Activated naive CD4-positive, alpha-beta T cell treated with anti-CD3 and anti-CD28 coated beads, Interleukin-2, amount 10 ng/mL, durations not matched to agents 7 days and 5 days (primary cell): Measurements from ENCODE around the gene CATSPERZ.
A peak's percentile ranks its signal among the peaks of the same experiment; 100 is the strongest.

Source experiments
- CTCF ChIA-PET: fragments of 350-600 bp; sonication (Branson Sonifier 250); formaldehyde crosslinking; loops from one replicate; lab custom pipeline; 2021; ENCODE audit warnings: antibody characterized with exemption; lab: Charles Lee
- DNase-seq: peaks from one replicate; pipeline ENCODE4 v3.0.0-alpha.2; 2020
- H3K27ac Mint-ChIP-seq: one replicate; pipeline ENCODE4 v1.8.0; 2021; ENCODE audit warnings: mild to moderate bottlenecking, moderate library complexity, mixed read lengths
- H3K27me3 Mint-ChIP-seq: one replicate; pipeline ENCODE4 v1.8.0; 2021; ENCODE audit warnings: mild to moderate bottlenecking, mixed read lengths
- H3K36me3 Mint-ChIP-seq: one replicate; pipeline ENCODE4 v1.8.0; 2021; ENCODE audit warnings: mixed read lengths
- H3K4me1 Mint-ChIP-seq: one replicate; pipeline ENCODE4 v1.8.0; 2021; ENCODE audit warnings: mixed read lengths
- H3K4me3 Mint-ChIP-seq: one replicate; pipeline ENCODE4 v1.8.0; 2021; ENCODE audit warnings: mild to moderate bottlenecking, moderate library complexity, mixed read lengths
- H3K9me3 Mint-ChIP-seq: one replicate; pipeline ENCODE4 v1.8.0; 2021; ENCODE audit warnings: mixed read lengths

Gene CATSPERZ

GRCh38 chr11:64334764-64335735, 34.9 kb downstream of the CATSPERZ start:
- Mint-ChIP-seq H3K4me3 (no peak overlapping the region), H3K4me1 (peaks cover 36% of the 10 kb centered on the region), H3K36me3 (peaks cover 17% of the 10 kb centered on the region), H3K9me3 (no peaks in the 10 kb centered on the region), H3K27ac (no peak overlapping the region), H3K27me3 (no peaks in the 10 kb centered on the region)
- CTCF ChIA-PET, result interaction anchor here (0.7 to 0.9 kb wide), 2 partner anchors 17 to 18 kb away, joined by 4 read pairs; partner anchors contain the start of genes PRDX5 and TRMT112
- DNase-seq, result no peak

- peaks cover 49% of the 10 kb centered on the region for H3K4me1 Mint-ChIP-seq
- CTCF ChIA-PET, result interaction anchor here (0.7 to 2.4 kb wide), 5 partner anchors 17 to 130 kb away, joined by 3 to 11 read pairs (median 3); partner anchors contain the start of genes PRDX5 and TRMT112
- DNase-seq, result no peak
Measured at GRCh38 chr11:64337538-64338249, 37.5 kb downstream of the CATSPERZ start.

GRCh38 chr11:64338716-64339115, 38.6 kb downstream of the CATSPERZ start:
- DNase-seq, result no peak
- Mint-ChIP-seq H3K27me3 (no peaks in the 10 kb centered on the region), H3K4me3 (peak overlapping the region; percentile 89), H3K9me3 (no peaks in the 10 kb centered on the region), H3K27ac (peak overlapping the region; percentile 92), H3K36me3 (peaks cover 26% of the 10 kb centered on the region), H3K4me1 (peaks cover 51% of the 10 kb centered on the region)
- CTCF ChIA-PET, result interaction anchor here (1.7 to 2.4 kb wide), 2 partner anchors 17 to 21 kb away, joined by 6 to 11 read pairs; partner anchors contain the start of genes PRDX5 and TRMT112

More at GRCh38 chr11:64337538-64338249, 37.5 kb downstream of the CATSPERZ start:
- Mint-ChIP-seq H3K27ac (peak overlapping the region; percentile 60), H3K4me3 (no peak overlapping the region), H3K36me3 (peaks cover 30% of the 10 kb centered on the region), H3K27me3 (no peaks in the 10 kb centered on the region), H3K9me3 (no peaks in the 10 kb centered on the region)

GRCh38 chr11:64339286-64339685, 39.1 kb downstream of the CATSPERZ start:
- CTCF ChIA-PET, result interaction anchor here (0.9 to 2.4 kb wide), 3 partner anchors 16 to 89 kb away, joined by 3 to 11 read pairs (median 6); partner anchors contain the start of genes PRDX5 and TRMT112
- H3K4me3 Mint-ChIP-seq, result peak overlapping the region; percentile 89
- no peaks in the 10 kb centered on the region for H3K27me3 Mint-ChIP-seq
- H3K36me3 Mint-ChIP-seq, result peaks cover 26% of the 10 kb centered on the region
- no peaks in the 10 kb centered on the region for H3K9me3 Mint-ChIP-seq
- H3K4me1 Mint-ChIP-seq, result peaks cover 51% of the 10 kb centered on the region
- no peak for DNase-seq
- peak overlapping the region; percentile 92 for H3K27ac Mint-ChIP-seq

- peaks cover 23% of the 10 kb centered on the region for H3K36me3 Mint-ChIP-seq
Measured at GRCh38 chr11:64339754-64340408, 39.7 kb downstream of the CATSPERZ start, which contains the start of gene CCDC88B. Gene CCDC88B, plus strand, starts transcription at chr11:64340204. Its CDS starts 63 bp downstream, at chr11:64340267.

GRCh38 chr11:64340671-64341335, 40.6 kb downstream of the CATSPERZ start:
- Mint-ChIP-seq H3K36me3 (peaks cover 27% of the 10 kb centered on the region), H3K4me3 (peak overlapping the region; percentile 89), H3K4me1 (peaks cover 50% of the 10 kb centered on the region), H3K9me3 (no peaks in the 10 kb centered on the region), H3K27me3 (no peaks in the 10 kb centered on the region), H3K27ac (peak overlapping the region; percentile 92)
- DNase-seq, result peak; percentile 88
- CTCF ChIA-PET, result interaction anchor here (1.0 to 4.0 kb wide), 6 partner anchors 8 to 106 kb away, joined by 3 to 42 read pairs (median 6); partner anchors contain the start of genes PRDX5 and TRMT112

More at GRCh38 chr11:64339754-64340408, 39.7 kb downstream of the CATSPERZ start, which contains the start of gene CCDC88B:
- peak within 1 kb of the TSS; percentile 92 for H3K27ac Mint-ChIP-seq
- DNase-seq, result peak; percentile 93
- no peaks in the 10 kb centered on the region for H3K9me3 Mint-ChIP-seq
- peak within 1 kb of the TSS; percentile 89 for H3K4me3 Mint-ChIP-seq
- H3K27me3 Mint-ChIP-seq, result no peaks in the 10 kb centered on the region
- CTCF ChIA-PET, result interaction anchor here (0.9 to 4.0 kb wide), 5 partner anchors 8 to 90 kb away, joined by 3 to 42 read pairs (median 6); partner anchors contain the start of genes PRDX5 and TRMT112
- peaks cover 51% of the 10 kb centered on the region for H3K4me1 Mint-ChIP-seq

GRCh38 chr11:64341429-64341828, 41.3 kb downstream of the CATSPERZ start:
- Mint-ChIP-seq H3K36me3 (peaks cover 30% of the 10 kb centered on the region), H3K9me3 (no peaks in the 10 kb centered on the region), H3K27ac (peak overlapping the region; percentile 74), H3K4me3 (peak overlapping the region; percentile 89), H3K27me3 (no peaks in the 10 kb centered on the region), H3K4me1 (peaks cover 50% of the 10 kb centered on the region)
- no peak for DNase-seq
- CTCF ChIA-PET, result interaction anchor here (1.1 to 4.0 kb wide), 4 partner anchors 9 to 106 kb away, joined by 6 to 42 read pairs (median 16); partner anchors contain the start of genes PRDX5 and TRMT112

- DNase-seq, result peak; percentile 96
- peak overlapping the region; percentile 69 for H3K27ac Mint-ChIP-seq
- peaks cover 31% of the 10 kb centered on the region for H3K36me3 Mint-ChIP-seq
- CTCF ChIA-PET, result interaction anchor here (0.8 to 4.0 kb wide), 9 partner anchors 10 to 309 kb away, joined by 3 to 42 read pairs (median 6); partner anchors contain the start of genes PRDX5 and TRMT112
- H3K27me3 Mint-ChIP-seq, result no peaks in the 10 kb centered on the region
- H3K4me3 Mint-ChIP-seq, result peak overlapping the region; percentile 89
- H3K4me1 Mint-ChIP-seq, result peaks cover 50% of the 10 kb centered on the region
- no peaks in the 10 kb centered on the region for H3K9me3 Mint-ChIP-seq
Measured at GRCh38 chr11:64341851-64342791, 42.0 kb downstream of the CATSPERZ start.

GRCh38 chr11:64342869-64343745, 42.9 kb downstream of the CATSPERZ start:
- peak overlapping the region; percentile 50 for H3K4me3 Mint-ChIP-seq
- no peak for DNase-seq
- peaks cover 48% of the 10 kb centered on the region for H3K4me1 Mint-ChIP-seq
- H3K9me3 Mint-ChIP-seq, result no peaks in the 10 kb centered on the region
- CTCF ChIA-PET, result interaction anchor here (0.8 to 4.0 kb wide), 8 partner anchors 11 to 308 kb away, joined by 3 to 42 read pairs (median 5); partner anchors contain the start of genes PRDX5 and TRMT112
- H3K27ac Mint-ChIP-seq, result no peak overlapping the region
- H3K27me3 Mint-ChIP-seq, result no peaks in the 10 kb centered on the region
- peaks cover 33% of the 10 kb centered on the region for H3K36me3 Mint-ChIP-seq

- peak; percentile 41 for DNase-seq
- peaks cover 33% of the 10 kb centered on the region for H3K36me3 Mint-ChIP-seq
- no peaks in the 10 kb centered on the region for H3K9me3 Mint-ChIP-seq
- peaks cover 41% of the 10 kb centered on the region for H3K4me1 Mint-ChIP-seq
- no peaks in the 10 kb centered on the region for H3K27me3 Mint-ChIP-seq
- H3K4me3 Mint-ChIP-seq, result no peak overlapping the region
- CTCF ChIA-PET, result interaction anchor here (1.0 to 4.0 kb wide), 3 partner anchors 12 to 140 kb away, joined by 3 to 26 read pairs (median 11); partner anchors contain the start of genes PRDX5 and TRMT112
- H3K27ac Mint-ChIP-seq, result no peak overlapping the region
Measured at GRCh38 chr11:64343767-64344559, 43.8 kb downstream of the CATSPERZ start.
